Karpas-422 (cell line): ENCODE measurements around the gene SKIDA1. TPM values are rescaled to one million over a fixed set of nuclear protein-coding genes. Genes with fewer than 3 reads are reported as not detected.

ENCODE experiments used
- DNase-seq: peaks from one replicate; pipeline ENCODE4 v3.0.0-alpha.2; 2015
- H2AFZ ChIP-seq: fragments of 200-600 bp; sonication (generic); 2 replicates; pipeline ENCODE4 v1.6.1; 2014; ENCODE audit warnings: antibody characterized with exemption, low read length, mixed read lengths
- H3K27ac ChIP-seq: fragments of 200-600 bp; sonication (generic); 2 replicates; pipeline ENCODE4 v1.5.1; 2014; ENCODE audit warnings: mild to moderate bottlenecking, low read length, moderate library complexity
- H3K27me3 ChIP-seq: fragments of 200-600 bp; sonication (generic); 2 replicates; pipeline ENCODE4 v1.6.1; 2014; ENCODE audit warnings: low read length, mixed read lengths
- H3K36me3 ChIP-seq: fragments of 200-600 bp; sonication (generic); 2 replicates; pipeline ENCODE4 v1.6.1; 2014; ENCODE audit warnings: low read length, mixed read lengths; ENCODE audit not compliant: insufficient read depth
- H3K4me1 ChIP-seq: fragments of 200-600 bp; sonication (generic); 2 replicates; pipeline ENCODE4 v1.6.1; 2014; ENCODE audit warnings: mild to moderate bottlenecking, low read length, mixed read lengths
- H3K4me2 ChIP-seq: fragments of 200-600 bp; sonication (generic); 2 replicates; pipeline ENCODE4 v1.6.1; 2014; ENCODE audit warnings: low read length, low read depth, mild to moderate bottlenecking; ENCODE audit not compliant: poor library complexity, severe bottlenecking
- H3K4me3 ChIP-seq: fragments of 200-600 bp; sonication (generic); 2 replicates; pipeline ENCODE4 v1.5.1; 2014; ENCODE audit warnings: mild to moderate bottlenecking, antibody characterized with exemption, low read length, mixed read lengths
- H3K79me2 ChIP-seq: fragments of 200-600 bp; sonication (generic); 2 replicates; pipeline ENCODE4 v1.6.1; 2014; ENCODE audit warnings: mild to moderate bottlenecking, low read length, mixed read lengths
- H3K9ac ChIP-seq: fragments of 200-600 bp; sonication (generic); 2 replicates; pipeline ENCODE4 v1.6.0; 2014; ENCODE audit warnings: low read length
- H3K9me2 ChIP-seq: fragments of 200-600 bp; sonication (generic), shearing (Covaris generic); replicated peaks from 2 replicates; pipeline ENCODE4 v1.6.0; 2014; ENCODE audit warnings: mild to moderate bottlenecking, low read length, moderate library complexity; ENCODE audit not compliant: insufficient read depth
- H3K9me3 ChIP-seq: fragments of 300-700, 200-600 bp; sonication (generic); 2 replicates; pipeline ENCODE4 v1.6.1; 2014; ENCODE audit warnings: low read length, mixed read lengths
- H4K20me1 ChIP-seq: fragments of 200-600 bp; sonication (generic); 2 replicates; pipeline ENCODE4 v1.6.1; 2014; ENCODE audit warnings: mild to moderate bottlenecking, antibody characterized with exemption, low read length, low read depth; ENCODE audit not compliant: insufficient read depth
- total RNA-seq: library from RNA; depleted of rRNA; stranded (reverse); fragments of >200 nt; shearing (Covaris generic); gene quantifications from 2 replicates; pipeline ENCODE4 v1.2.3, GENCODE V29; 2014; ENCODE audit warnings: low replicate concordance

Gene SKIDA1
- total RNA-seq, 1 experiment from 2014 or later: 0.22 TPM

- DNase-seq: no peak
- no peaks in the 10 kb centered on the region for H4K20me1 ChIP-seq
- H3K9ac ChIP-seq: no peak overlapping the region
- no peak overlapping the region for H3K27ac ChIP-seq
- H2AFZ ChIP-seq: no peak overlapping the region
- no peaks in the 10 kb centered on the region for H3K79me2 ChIP-seq
- no peaks in the 10 kb centered on the region for H3K36me3 ChIP-seq
- no peaks in the 10 kb centered on the region for H3K9me3 ChIP-seq
- no peaks in the 10 kb centered on the region for H3K27me3 ChIP-seq
- no peak overlapping the region for H3K4me3 ChIP-seq
- H3K9me2 ChIP-seq: no peaks in the 10 kb centered on the region
- H3K4me2 ChIP-seq: no peak overlapping the region
- peaks cover 3% of the 10 kb centered on the region for H3K4me1 ChIP-seq
Observed at GRCh38 chr10:21511095-21511570, 14.3 kb downstream of the SKIDA1 start.

- Histone ChIP-seq H3K4me1 (no peaks in the 10 kb centered on the region), H3K9me3 (no peaks in the 10 kb centered on the region), H2AFZ (no peak overlapping the region), H3K27ac (no peak overlapping the region), H3K9me2 (no peaks in the 10 kb centered on the region), H3K4me3 (no peak overlapping the region), H3K4me2 (no peak overlapping the region), H3K36me3 (no peaks in the 10 kb centered on the region), H3K9ac (no peak overlapping the region), H3K79me2 (no peaks in the 10 kb centered on the region), H4K20me1 (no peaks in the 10 kb centered on the region), H3K27me3 (no peaks in the 10 kb centered on the region)
- DNase-seq: no peak
Observed at GRCh38 chr10:21510241-21511094, 15.0 kb downstream of the SKIDA1 start.

GRCh38 chr10:21509341-21510240, 15.9 kb downstream of the SKIDA1 start:
- Histone ChIP-seq H3K27ac (no peak overlapping the region), H3K4me3 (no peak overlapping the region), H2AFZ (no peak overlapping the region), H3K9me3 (no peaks in the 10 kb centered on the region), H3K9ac (no peak overlapping the region), H3K4me2 (no peak overlapping the region), H4K20me1 (no peaks in the 10 kb centered on the region), H3K27me3 (no peaks in the 10 kb centered on the region), H3K79me2 (no peaks in the 10 kb centered on the region), H3K9me2 (no peaks in the 10 kb centered on the region), H3K36me3 (no peaks in the 10 kb centered on the region), H3K4me1 (no peaks in the 10 kb centered on the region)
- DNase-seq: no peak

- Histone ChIP-seq H2AFZ (no peak overlapping the region), H4K20me1 (no peaks in the 10 kb centered on the region), H3K4me1 (no peaks in the 10 kb centered on the region), H3K79me2 (no peaks in the 10 kb centered on the region), H3K9me3 (no peaks in the 10 kb centered on the region), H3K9me2 (no peaks in the 10 kb centered on the region), H3K9ac (no peak overlapping the region), H3K27me3 (no peaks in the 10 kb centered on the region), H3K36me3 (no peaks in the 10 kb centered on the region), H3K27ac (no peak overlapping the region), H3K4me2 (no peak overlapping the region), H3K4me3 (no peak overlapping the region)
- no peak for DNase-seq
Observed at GRCh38 chr10:21508706-21509331, 16.7 kb downstream of the SKIDA1 start.

GRCh38 chr10:21507150-21507549, 18.3 kb downstream of the SKIDA1 start:
- Histone ChIP-seq H3K79me2 (no peaks in the 10 kb centered on the region), H3K9me3 (no peaks in the 10 kb centered on the region), H3K4me2 (no peak overlapping the region), H3K4me1 (no peaks in the 10 kb centered on the region), H3K9me2 (no peaks in the 10 kb centered on the region), H3K36me3 (no peaks in the 10 kb centered on the region), H3K4me3 (no peak overlapping the region), H3K9ac (no peak overlapping the region), H2AFZ (no peak overlapping the region), H3K27ac (no peak overlapping the region), H3K27me3 (no peaks in the 10 kb centered on the region), H4K20me1 (no peaks in the 10 kb centered on the region)
- no peak for DNase-seq

- Histone ChIP-seq H3K4me1 (no peaks in the 10 kb centered on the region), H4K20me1 (no peaks in the 10 kb centered on the region)
Observed at GRCh38 chr10:21506351-21506750, 19.1 kb downstream of the SKIDA1 start.

GRCh38 chr10:21505711-21506278, 19.7 kb downstream of the SKIDA1 start:
- no peak overlapping the region for H3K9ac ChIP-seq
- H3K4me3 ChIP-seq: no peak overlapping the region
- no peaks in the 10 kb centered on the region for H3K36me3 ChIP-seq
- H4K20me1 ChIP-seq: no peaks in the 10 kb centered on the region
- H3K9me2 ChIP-seq: no peaks in the 10 kb centered on the region
- no peak overlapping the region for H3K27ac ChIP-seq
- H3K27me3 ChIP-seq: no peaks in the 10 kb centered on the region
- H2AFZ ChIP-seq: no peak overlapping the region
- no peaks in the 10 kb centered on the region for H3K79me2 ChIP-seq
- no peak overlapping the region for H3K4me2 ChIP-seq
- no peak for DNase-seq
- H3K9me3 ChIP-seq: no peaks in the 10 kb centered on the region
- H3K4me1 ChIP-seq: no peaks in the 10 kb centered on the region

More at GRCh38 chr10:21506351-21506750, 19.1 kb downstream of the SKIDA1 start:
- Histone ChIP-seq H3K4me3 (no peak overlapping the region), H3K27me3 (no peaks in the 10 kb centered on the region), H3K9me3 (no peaks in the 10 kb centered on the region), H3K4me2 (no peak overlapping the region), H3K79me2 (no peaks in the 10 kb centered on the region), H3K9ac (no peak overlapping the region), H2AFZ (no peak overlapping the region), H3K36me3 (no peaks in the 10 kb centered on the region), H3K9me2 (no peaks in the 10 kb centered on the region), H3K27ac (no peak overlapping the region)
- no peak for DNase-seq
